ENCODE results near the gene KLHDC7B. TPM values are rescaled to one million over a fixed set of nuclear protein-coding genes. Genes with fewer than 3 reads are reported as not detected.

KLHDC7B gene
- total and polyA plus RNA-seq, 2 of the 13 experiments (the other 11 are each of a cell fraction or from before 2014, with no cell fraction given), result 0.11 TPM; not detected in 1

DNA sequence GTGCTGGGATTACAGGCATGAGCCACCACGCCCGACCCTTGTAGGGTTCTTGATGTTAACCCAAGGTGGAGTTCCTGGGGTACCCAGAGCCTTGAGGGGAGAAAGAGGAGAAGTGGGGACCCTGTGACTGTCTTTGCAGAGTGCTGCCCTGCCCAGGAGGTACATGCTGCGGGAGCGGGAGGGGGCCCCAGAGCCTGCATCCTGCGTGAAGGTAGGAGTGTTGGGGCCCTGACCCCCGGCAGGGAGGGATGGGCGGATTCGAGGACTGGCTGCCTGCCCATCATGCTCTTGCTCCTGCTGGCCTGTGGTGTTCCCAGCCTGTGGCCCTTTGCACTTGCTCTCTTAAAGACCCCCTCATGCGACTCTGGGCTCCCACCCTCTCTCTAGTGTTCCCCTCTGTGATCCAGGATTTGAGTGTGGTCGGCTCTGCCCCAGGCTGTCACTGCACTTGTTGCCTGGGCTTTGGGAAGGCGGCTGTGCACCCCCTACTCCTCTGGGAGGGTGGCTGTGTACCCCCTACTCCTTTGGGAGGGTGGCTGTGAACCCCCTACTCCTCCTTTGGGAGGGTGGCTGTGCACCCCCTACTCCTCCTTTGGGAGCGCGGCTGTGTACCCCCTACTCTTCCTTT lies 24.8 kb upstream of the KLHDC7B start:
- H3K4me3 ChIP-seq (replicated peaks in 1 of 3; ENCODE audit: insufficient read depth in 1 of 3, low read depth in 2 of 3, low read length in 3 of 3), result no peak overlapping the region
- no peaks in the 10 kb centered on the region for H3K27me3 ChIP-seq (ENCODE audit: control insufficient read depth in 1 of 2, insufficient read depth in 2 of 2, low read length in 2 of 2)
- ChIA-PET CTCF (ENCODE audit: low intra/inter-chr PET ratio, low total read pairs) (no interaction called here), POLR2A (no interaction called here)
- peaks cover 14% of the 10 kb centered on the region for H3K4me1 ChIP-seq (ENCODE audit: insufficient read depth, low read length)
- H2AFZ ChIP-seq (ENCODE audit: low read length), result no peak overlapping the region
- FAIRE-seq (no peak), ATAC-seq (no peak), DNase-seq (ENCODE audit: low spot score) (no peak)
- no TSS peak for BruUV-seq (replicated peaks)
- TF ChIP-seq, protein P1, sequence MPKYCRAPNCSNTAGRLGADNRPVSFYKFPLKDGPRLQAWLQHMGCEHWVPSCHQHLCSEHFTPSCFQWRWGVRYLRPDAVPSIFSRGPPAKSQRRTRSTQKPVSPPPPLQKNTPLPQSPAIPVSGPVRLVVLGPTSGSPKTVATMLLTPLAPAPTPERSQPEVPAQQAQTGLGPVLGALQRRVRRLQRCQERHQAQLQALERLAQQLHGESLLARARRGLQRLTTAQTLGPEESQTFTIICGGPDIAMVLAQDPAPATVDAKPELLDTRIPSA (CRISPR knock-in tag; IDR thresholded peaks at IDR 0.05; ENCODE audit: borderline replicate concordance), result no peak
- TF ChIP-seq ZBTB10 (CRISPR knock-in tag; IDR thresholded peaks at IDR 0.05; ENCODE audit: borderline replicate concordance) (no peak), ZNF644 (CRISPR knock-in tag; IDR thresholded peaks at IDR 0.05; ENCODE audit: low read depth) (no peak)
- no peak overlapping the region for H3K9ac ChIP-seq (ENCODE audit: insufficient read depth, low read depth, low read length)
- peaks cover 19% of the 10 kb centered on the region for H4K20me1 ChIP-seq (ENCODE audit: insufficient read depth, low read length)
- peaks cover 21 to 62% of the 10 kb centered on the region in 2 experiments for H3K36me3 ChIP-seq (replicated peaks in 1 of 2; ENCODE audit: control insufficient read depth in 1 of 2, insufficient read depth in 2 of 2, low read length in 2 of 2)
- 99% methylated on average over 10 of the region's 13 CpGs for WGBS (ENCODE audit: low lambda C conversion rate)
- no peak overlapping the region for H3K27ac ChIP-seq (ENCODE audit: extremely low read length, insufficient read depth, low read length)
- H3K4me2 ChIP-seq (ENCODE audit: low read depth, low read length), result no peak overlapping the region
- H3K9me3 ChIP-seq (ENCODE audit: low read length), result no peaks in the 10 kb centered on the region
- H3K79me2 ChIP-seq (ENCODE audit: insufficient read depth, low read length), result peaks cover 18% of the 10 kb centered on the region
- intact Hi-C loops (cut with micrococcal nuclease; ENCODE audit: unreplicated experiment) (no loop called here), in situ Hi-C loops (cut with HindIII; ENCODE audit: extremely low pct_ligation_motif_present, low pct_unique_long_range_greater_than_20kb) (no loop called here)

DNA sequence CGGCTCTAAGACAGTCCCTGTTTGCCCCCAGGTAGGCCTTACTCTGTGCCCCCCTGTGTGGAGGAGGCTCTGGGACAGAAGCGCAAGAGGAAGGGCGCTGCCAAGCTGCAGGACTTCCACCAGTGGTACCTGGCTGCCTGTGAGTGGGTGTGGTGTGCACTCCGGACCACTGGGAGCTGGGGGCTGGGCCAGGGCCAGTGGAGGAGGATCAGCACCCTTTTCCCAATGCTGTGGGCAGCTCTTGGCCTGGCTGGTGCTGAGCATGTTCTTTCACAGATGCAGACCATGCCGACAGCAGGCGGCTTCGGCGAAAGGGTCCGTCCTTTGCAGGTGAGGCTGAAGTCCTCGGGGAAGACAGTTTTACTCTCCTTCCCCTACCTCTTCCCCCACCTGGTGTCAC lies 24.0 kb upstream of the KLHDC7B start:
- CTCF ChIA-PET (ENCODE audit: low intra/inter-chr PET ratio, low total read pairs), result no interaction called here

More for the DNA sequence above, 24.0 kb upstream of the KLHDC7B start:
- H3K27me3 ChIP-seq (ENCODE audit: control insufficient read depth in 1 of 2, insufficient read depth in 2 of 2, low read length in 2 of 2), result no peaks in the 10 kb centered on the region
- peaks cover 19 to 55% of the 10 kb centered on the region in 2 experiments; a peak in 4 of 5 replicates for H3K36me3 ChIP-seq (replicated peaks in 1 of 2; ENCODE audit: control insufficient read depth in 1 of 2, insufficient read depth in 2 of 2, low read length in 2 of 2)
- BruUV-seq (replicated peaks), result no TSS peak
- H3K9ac ChIP-seq (ENCODE audit: insufficient read depth, low read depth, low read length), result no peak overlapping the region
- H3K79me2 ChIP-seq (ENCODE audit: insufficient read depth, low read length), result peaks cover 19% of the 10 kb centered on the region
- H2AFZ ChIP-seq (ENCODE audit: low read length), result no peak overlapping the region
- intact Hi-C loops (cut with micrococcal nuclease; ENCODE audit: unreplicated experiment) (no loop called here), in situ Hi-C loops (cut with HindIII; ENCODE audit: extremely low pct_ligation_motif_present, low pct_unique_long_range_greater_than_20kb) (no loop called here)
- DNase-seq (ENCODE audit: low spot score), result no peak
- no peak overlapping the region for H3K4me3 ChIP-seq (replicated peaks in 1 of 3; ENCODE audit: insufficient read depth in 1 of 3, low read depth in 2 of 3, low read length in 3 of 3)
- no peak overlapping the region for H3K27ac ChIP-seq (ENCODE audit: extremely low read length, insufficient read depth, low read length)
- H4K20me1 ChIP-seq (ENCODE audit: insufficient read depth, low read length), result peaks cover 19% of the 10 kb centered on the region
- H3K9me3 ChIP-seq (ENCODE audit: low read length), result no peaks in the 10 kb centered on the region
- no peak for ATAC-seq
- H3K4me1 ChIP-seq (ENCODE audit: insufficient read depth, low read length), result peaks cover 16% of the 10 kb centered on the region
- FAIRE-seq, result no peak
- H3K4me2 ChIP-seq (ENCODE audit: low read depth, low read length), result no peak overlapping the region
- WGBS (ENCODE audit: low lambda C conversion rate), result 100% methylated on average over 4 of the region's 10 CpGs
- TF ChIP-seq SRSF1 (optimal IDR thresholded peaks at IDR 0.05; ENCODE audit: low read depth, low read length), result no peak
- TF ChIP-seq EZH2 (conservative IDR thresholded peaks at IDR 0.05; ENCODE audit: low read depth, low read length), result no peak
- TF ChIP-seq MIER3 (CRISPR knock-in tag; IDR thresholded peaks at IDR 0.05; ENCODE audit: borderline replicate concordance), result no peak
- TF ChIP-seq HNF4G (IDR thresholded peaks at IDR 0.05; ENCODE audit: borderline replicate concordance, low read depth, low read length), result no peak
- TF ChIP-seq HNF4G (CRISPR knock-in tag; IDR thresholded peaks at IDR 0.05; ENCODE audit: borderline replicate concordance, low read depth), result no peak
- no peak for TF ChIP-seq TAF15 (IDR thresholded peaks at IDR 0.05; ENCODE audit: low read depth, low read length, poor library complexity, severe bottlenecking)
- no peak for TF ChIP-seq CSRNP1 (CRISPR knock-in tag; IDR thresholded peaks at IDR 0.05)
- no peak for TF ChIP-seq CEBPG (CRISPR knock-in tag; IDR thresholded peaks at IDR 0.05)
- TF ChIP-seq ARNT2 (CRISPR knock-in tag; IDR thresholded peaks at IDR 0.05; ENCODE audit: low read depth), result no peak
- POLR2A ChIA-PET, result no interaction called here
